Daoy (cell line): ENCODE results near the gene MAP3K13. TPM values are rescaled to one million over a fixed set of nuclear protein-coding genes. Genes with fewer than 3 reads are reported as not detected.
"Not testable (repeated sequence)": the region's sequence is repeated elsewhere in the genome, so short reads cannot be mapped to it uniquely, and the experiment has no call there.

Experiments used
- DNase-seq: peaks from one replicate; pipeline ENCODE4 v3.0.0-alpha.2; 2015; ENCODE audit warnings: low read depth
- total RNA-seq: library from RNA; depleted of rRNA; stranded (reverse); fragments of >200 nt; shearing (Covaris generic); gene quantifications from 2 replicates; pipeline ENCODE4 v1.2.3, GENCODE V29; 2014

MAP3K13 gene
- total RNA-seq, 1 experiment from 2014 or later = 13.1 TPM

GRCh38 chr3:185448107-185448506, 85.2 kb downstream of the MAP3K13 start:
- DNase-seq = no peak

- DNase-seq = not testable (repeated sequence)
These were observed 88.5 kb downstream of the MAP3K13 start for GRCh38 chr3:185451432-185451831.

GRCh38 chr3:185457376-185457775, 94.4 kb downstream of the MAP3K13 start:
- no peak for DNase-seq

- no peak for DNase-seq
These were observed 97.4 kb downstream of the MAP3K13 start for GRCh38 chr3:185460309-185460708.

GRCh38 chr3:185460719-185461350, 97.9 kb downstream of the MAP3K13 start:
- no peak for DNase-seq

GRCh38 chr3:185465471-185465870, 102.5 kb downstream of the MAP3K13 start:
- no peak for DNase-seq

- DNase-seq = not testable (repeated sequence)
These were observed 103.2 kb downstream of the MAP3K13 start for GRCh38 chr3:185466123-185466522.

- DNase-seq = no peak
These were observed 106.6 kb downstream of the MAP3K13 start for GRCh38 chr3:185469542-185469941.

- DNase-seq = no peak
These were observed 107.4 kb downstream of the MAP3K13 start for GRCh38 chr3:185470323-185470722.

GRCh38 chr3:185473290-185473815, 110.4 kb downstream of the MAP3K13 start:
- peak; percentile 71 for DNase-seq

- not testable (repeated sequence) for DNase-seq
These were observed 112.0 kb downstream of the MAP3K13 start for GRCh38 chr3:185474922-185475321.

GRCh38 chr3:185477316-185477715, 114.4 kb downstream of the MAP3K13 start:
- no peak for DNase-seq

- DNase-seq = no peak
These were observed 116.5 kb downstream of the MAP3K13 start for GRCh38 chr3:185479373-185479945.

GRCh38 chr3:185484296-185484695, 121.4 kb downstream of the MAP3K13 start:
- DNase-seq = no peak

GRCh38 chr3:185486394-185486793, 123.5 kb downstream of the MAP3K13 start:
- DNase-seq = no peak

- DNase-seq = no peak
These were observed 125.5 kb downstream of the MAP3K13 start for GRCh38 chr3:185488465-185488864.

GRCh38 chr3:185489462-185489861, 126.5 kb downstream of the MAP3K13 start:
- DNase-seq = no peak

GRCh38 chr3:185490241-185490640, 127.3 kb downstream of the MAP3K13 start:
- DNase-seq = no peak

- DNase-seq = peak; percentile 95
These were observed 135.8 kb downstream of the MAP3K13 start, which contains the start of gene TMEM41A for GRCh38 chr3:185498503-185499396. Gene TMEM41A, minus strand, starts transcription at chr3:185499035. Its CDS starts 74 bp downstream, at chr3:185498961.

GRCh38 chr3:185502987-185503386, 140.1 kb downstream of the MAP3K13 start:
- no peak for DNase-seq

- no peak for DNase-seq
These were observed 140.6 kb downstream of the MAP3K13 start for GRCh38 chr3:185503521-185503920.

GRCh38 chr3:185504636-185505035, 141.7 kb downstream of the MAP3K13 start:
- no peak for DNase-seq
